HG03066 (cell line): ENCODE results near the gene ZNF805.
"Not testable (repeated sequence)": the region's sequence is repeated elsewhere in the genome, so short reads cannot be mapped to it uniquely, and the experiment has no call there.

Experiments
- ATAC-seq: cut with Tn5 transposase; IDR thresholded peaks from one replicate; pipeline ENCODE4 v1.9.1; 2021; ENCODE audit warnings: low read depth; ENCODE audit not compliant: unreplicated experiment

Gene ZNF805

DNA sequence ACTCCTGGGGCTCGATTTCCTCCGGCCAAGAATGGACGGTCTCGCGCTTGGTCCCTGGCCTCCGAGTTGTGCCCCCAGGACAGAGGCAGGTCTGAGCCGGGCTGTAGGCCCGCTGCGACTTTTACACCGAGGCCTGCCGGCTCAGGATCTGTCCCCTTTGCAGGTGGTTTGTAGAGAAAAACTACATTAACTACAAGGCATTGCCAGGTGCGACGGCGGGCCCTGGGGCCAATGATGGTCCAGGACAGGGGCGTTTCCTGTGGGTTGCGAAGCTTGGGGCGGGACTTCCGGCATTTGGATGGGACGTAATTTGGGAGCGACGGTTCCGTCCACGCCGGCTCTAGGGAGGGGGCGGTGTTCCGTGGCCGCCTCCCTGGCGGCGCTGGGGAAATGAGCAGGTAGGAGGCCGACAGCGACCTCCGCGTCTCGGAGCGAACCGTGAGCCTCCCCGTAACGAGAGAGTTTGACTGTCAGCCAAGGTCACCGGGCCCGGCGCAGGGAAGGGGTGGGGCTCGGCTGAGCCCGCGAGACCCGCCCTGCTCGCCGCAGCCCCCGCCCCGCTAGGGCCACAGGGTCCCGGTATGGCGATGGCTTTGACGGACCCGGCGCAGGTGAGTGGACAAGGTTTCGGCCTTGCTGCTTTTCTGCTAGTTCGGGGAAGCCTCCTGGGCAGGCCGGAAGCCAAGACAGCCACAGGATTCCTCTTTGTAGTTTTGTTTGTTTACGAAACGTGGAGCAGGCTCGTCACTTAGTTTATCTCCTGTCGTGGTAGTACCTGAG, at the start of gene ZNF805:
ZNF805 (plus strand) TSS at position 322 of the 780 bp plus-strand sequence; CDS start at position 582, 260 bp downstream.
- ATAC-seq = peak; percentile 94

DNA sequence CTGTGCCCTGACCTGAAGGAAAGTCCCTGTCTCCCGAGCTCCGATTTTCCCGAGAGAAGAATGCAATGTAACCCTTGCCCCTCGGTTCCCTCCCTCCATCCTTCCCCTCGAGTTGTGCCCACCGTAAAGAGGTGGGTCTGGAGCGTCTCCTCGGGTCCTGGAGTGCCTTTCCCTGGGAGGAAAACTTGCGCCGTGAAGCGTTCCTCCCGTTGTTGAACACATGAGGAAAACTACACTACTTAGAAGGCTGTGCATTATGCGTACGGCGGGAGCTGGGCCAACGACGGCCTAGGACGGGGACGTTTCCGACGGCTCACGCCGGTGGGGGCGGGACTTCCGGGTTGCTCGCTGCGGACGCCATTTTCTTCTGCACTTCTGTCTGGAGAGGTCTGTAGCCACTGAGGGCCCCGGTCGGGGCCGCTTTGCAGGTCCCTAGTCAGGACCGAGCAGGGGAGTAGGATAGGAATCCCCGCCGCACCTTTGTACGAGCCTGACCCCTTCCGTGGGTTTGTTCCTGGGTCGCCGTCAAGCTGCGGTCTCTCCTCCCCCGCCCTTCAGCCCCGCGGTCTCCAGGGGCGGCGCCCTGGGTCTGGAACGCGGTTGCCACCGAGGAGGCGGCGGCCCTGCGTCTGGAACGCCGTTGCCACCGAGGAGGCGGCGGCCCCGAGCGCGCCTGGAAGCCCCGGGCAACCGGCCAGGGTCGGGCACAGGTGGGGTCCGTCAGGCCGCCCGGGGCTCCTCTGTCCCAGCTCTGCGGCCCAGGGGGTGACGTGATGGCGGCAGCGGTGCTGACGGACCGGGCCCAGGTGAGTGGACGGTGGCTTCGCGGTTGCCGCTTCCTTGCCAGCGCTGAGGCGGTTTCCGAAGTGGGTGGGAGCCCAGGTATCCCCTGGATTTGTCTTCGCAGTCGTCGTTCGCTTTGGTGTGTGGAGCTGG, 49.0 kb upstream of the ZNF805 start, which contains the start of gene ZNF264:
ZNF264 (plus strand) TSS at position 360 of the 936 bp plus-strand sequence; CDS start at position 774, 414 bp downstream.
- ATAC-seq = peak; percentile 88

DNA sequence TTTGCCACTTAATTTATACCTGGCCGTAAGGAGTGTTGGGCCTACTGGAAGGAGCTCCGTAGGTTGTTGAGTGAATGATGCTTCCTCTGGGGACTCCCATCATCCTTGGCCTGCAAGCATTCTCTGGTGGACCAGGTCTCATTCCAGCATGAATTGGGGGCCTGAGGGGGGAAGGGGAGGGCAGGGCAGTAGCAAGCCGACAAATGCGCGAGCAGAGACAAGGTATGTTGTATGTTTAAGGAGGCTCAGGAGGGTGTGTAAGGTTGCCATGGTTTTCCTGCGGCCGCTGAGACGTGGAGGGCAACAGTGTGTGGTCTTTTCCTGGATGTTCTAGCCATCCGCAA, 48.4 kb upstream of the ZNF805 start:
- ATAC-seq = no peak

DNA sequence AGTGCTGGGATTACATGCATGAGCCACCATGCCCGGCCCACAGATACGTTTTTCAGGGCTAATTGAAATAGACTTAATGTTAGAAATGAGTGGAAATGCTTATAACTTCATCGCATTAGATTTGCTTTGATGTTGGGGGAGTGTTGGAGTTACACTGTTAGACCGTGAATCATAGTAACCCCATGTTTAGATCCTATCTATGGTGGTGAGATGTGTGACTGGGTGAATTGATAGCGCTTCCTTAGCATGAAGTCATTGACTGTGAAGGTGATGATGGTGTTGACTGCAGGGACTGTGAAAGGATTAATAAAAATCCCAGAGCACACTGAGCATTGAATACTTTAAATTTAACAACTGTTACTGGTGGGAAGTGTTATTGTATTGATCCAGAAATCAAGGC, 47.4 kb upstream of the ZNF805 start:
- ATAC-seq = no peak

DNA sequence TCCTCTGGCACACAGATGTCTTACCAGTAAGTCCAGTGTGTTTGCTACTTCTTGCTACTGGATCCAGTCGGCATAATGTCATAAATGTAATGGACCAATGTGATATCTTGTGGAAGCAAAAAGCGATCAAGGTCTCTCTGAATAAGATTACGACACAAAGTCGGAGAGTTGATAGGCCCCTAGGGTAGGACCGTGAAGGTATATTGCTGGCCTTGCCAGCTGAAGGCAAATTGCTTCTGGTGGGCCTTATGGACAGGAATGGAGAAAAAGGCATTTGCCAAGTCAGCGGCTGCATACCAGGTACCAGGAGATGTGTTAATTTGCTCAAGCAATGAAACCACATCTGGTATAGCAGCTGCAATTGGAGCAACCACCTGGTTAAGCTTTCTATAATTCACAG, 42.6 kb upstream of the ZNF805 start:
- ATAC-seq = not testable (repeated sequence)

DNA sequence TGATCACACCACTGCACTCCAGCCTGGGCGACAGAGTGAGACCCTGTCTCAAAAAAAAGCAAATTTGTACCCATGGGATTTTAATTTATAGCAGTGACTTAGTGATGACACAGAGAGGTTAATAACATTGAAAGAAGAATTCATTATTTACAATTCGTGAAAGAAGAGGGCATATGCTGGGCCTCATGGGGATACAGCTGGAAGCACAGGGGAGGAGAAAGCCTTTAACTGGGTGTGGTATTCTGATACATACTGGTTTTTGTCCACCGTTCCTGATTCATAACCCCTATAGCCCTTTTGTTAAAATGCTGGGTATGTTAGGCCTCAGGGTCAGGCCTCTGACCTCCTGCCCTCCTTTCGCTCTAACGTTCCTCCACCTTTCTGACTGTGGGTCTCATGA, 38.3 kb upstream of the ZNF805 start:
- no peak for ATAC-seq

DNA sequence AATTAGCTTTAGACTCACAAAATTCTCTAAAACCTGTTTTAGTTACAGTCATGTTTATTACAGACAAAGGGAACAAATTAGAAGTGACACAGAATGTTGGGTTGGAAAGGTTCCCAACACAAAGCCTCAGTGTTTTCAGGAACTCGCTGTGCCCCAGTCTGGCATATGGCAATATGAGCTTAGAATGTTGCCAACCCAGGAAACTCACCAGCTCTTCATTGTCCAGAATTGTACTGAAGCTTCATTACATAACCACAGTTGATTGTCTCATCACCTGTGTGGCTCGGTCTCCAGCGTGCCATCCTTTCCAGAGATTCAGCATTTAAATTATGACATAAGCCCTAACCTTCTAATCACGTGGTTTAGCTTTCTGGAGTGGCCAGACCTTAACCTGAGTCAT, 30.1 kb upstream of the ZNF805 start:
- no peak for ATAC-seq

DNA sequence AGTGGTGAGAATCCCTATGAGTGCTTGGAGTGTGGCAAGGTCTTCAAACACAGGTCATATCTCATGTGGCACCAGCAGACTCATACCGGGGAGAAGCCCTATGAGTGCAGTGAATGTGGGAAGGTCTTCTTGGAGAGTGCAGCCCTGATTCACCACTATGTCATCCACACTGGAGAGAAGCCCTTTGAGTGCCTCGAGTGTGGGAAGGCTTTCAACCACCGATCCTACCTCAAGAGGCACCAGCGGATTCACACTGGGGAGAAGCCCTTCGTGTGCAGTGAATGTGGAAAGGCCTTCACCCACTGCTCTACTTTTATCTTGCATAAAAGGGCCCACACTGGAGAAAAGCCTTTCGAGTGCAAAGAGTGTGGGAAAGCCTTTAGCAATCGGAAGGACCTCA, 28.3 kb upstream of the ZNF805 start:
- ATAC-seq = no peak

DNA sequence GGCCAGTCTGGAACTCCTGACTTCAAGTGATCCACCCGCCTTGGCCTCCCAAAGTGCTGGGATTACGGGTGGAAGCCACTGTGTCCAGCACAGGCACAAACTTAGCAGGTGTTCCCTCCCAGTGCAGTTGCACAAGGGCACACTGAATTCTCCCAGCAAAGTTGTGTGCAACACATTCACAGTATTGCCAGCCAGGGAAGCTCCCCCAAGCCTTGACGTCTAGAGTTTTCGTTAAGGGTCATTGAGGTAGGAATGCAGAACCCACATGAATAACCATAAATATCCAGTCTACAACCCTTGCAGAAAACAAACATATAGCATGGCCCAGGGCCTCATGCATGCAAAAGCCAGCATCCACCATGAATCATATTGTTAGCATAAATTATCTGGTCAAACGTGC, 12.9 kb upstream of the ZNF805 start:
- no peak for ATAC-seq

DNA sequence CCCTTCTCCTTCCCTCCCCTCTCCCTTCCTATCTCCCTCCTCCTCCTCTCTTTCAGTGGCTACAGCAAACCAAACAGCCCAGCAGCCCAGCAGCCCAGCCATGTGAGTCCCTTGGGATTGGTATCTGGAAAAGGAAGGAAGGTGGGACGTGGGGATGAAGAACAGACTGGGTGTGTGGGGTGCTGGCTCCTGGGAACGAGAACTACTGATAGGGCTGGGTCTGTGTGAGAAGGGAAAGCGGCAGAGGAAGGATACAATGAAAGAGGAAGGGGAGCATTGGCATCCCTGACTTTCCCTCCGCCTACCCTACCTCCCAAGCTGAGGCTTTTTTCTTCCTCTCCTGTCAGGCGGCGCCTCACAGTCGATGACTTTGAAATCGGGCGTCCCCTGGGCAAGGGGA, 8.7 kb upstream of the ZNF805 start:
- ATAC-seq = no peak

DNA sequence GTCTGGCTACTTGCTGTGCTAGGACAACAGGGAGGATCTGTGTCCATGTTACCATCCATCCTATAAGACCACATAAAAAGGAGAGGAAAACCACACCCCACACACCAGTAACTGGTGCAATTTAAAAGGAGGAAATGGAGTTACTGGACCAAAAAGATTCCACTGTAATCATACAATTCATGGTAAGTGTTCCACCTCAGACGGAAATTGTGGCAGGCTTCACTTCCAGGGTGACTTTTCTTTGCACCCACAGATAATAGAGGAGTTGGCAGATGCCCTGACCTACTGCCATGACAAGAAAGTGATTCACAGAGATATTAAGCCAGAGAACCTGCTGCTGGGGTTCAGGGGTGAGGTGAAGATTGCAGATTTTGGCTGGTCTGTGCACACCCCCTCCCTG, 7.2 kb upstream of the ZNF805 start:
- no peak for ATAC-seq

DNA sequence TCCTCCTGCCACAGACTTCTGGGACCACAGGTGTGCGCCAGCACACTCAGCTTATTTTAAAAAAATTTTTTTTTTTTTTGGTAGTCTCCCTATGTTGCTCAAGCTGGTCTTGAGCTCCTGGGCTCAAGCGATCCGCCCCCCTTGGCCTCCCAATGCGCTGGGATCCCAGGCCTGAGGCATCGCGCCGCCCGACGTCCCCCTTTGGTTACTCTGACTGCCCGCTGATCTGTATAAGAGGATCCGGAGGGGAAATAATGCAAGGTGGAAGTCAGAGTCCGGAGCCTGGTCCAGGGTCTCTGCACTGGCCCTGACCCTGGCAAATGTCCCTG, 486 bp upstream of the ZNF805 start:
- peak; percentile 14 for ATAC-seq

DNA sequence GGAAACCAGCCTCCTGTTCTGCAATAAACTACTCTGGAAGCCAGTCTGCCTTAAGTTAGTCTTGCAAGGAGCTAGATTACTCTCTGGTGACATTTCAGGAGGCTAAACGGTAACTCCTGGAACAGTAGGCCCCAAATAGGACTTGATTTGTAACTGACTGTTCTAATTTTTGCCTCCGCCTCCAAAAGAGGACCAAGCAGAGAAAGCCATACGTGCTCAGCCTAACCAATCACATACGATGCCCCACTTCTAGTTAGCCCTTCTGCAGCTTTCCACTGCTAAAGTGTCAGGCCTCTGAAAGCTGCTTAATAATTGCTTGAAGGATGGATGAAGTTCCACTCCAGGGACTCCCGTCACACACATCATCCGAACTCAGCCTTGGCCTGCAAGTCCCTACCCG, 744 bp downstream of the ZNF805 start:
- ATAC-seq = no peak

DNA sequence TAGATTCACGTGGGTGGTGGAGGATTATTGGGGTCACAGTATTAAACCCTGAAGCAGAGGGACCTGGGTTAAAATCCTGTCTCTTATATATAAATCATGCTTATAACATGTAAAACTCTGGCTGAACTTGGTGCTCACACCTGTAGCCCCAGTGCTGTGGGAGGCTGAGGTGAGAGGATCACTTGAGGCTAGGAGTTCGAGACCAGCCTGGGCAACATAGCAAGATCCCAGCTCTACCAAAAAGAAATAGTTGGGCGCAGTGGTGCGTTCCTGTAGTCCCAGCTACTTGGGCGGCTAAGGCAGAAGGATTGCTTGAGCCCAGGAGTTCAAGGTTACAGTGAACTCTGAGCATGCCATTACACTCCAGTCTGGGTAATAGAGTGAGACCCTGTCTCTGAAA, 2.4 kb downstream of the ZNF805 start:
- ATAC-seq = no peak

DNA sequence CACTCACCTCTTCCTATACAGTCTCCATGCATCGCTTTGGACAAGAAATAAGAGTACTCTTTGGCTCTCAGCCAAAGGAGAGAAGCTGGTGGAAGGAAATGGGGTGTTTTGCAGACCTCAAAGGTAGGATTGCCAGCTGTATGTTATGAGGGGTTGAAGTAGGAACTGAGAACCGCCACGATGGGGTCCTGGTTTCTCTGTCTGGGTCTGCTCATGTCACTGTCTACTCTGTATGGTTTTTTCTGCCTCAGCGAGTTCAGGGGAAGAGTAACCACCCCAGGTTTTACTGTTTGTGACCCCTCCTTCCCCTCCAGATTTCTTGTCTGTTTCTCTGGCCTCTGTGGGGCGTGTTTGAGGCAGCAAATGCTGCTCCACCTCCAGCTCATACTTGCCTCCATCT, 4.1 kb downstream of the ZNF805 start:
- ATAC-seq = no peak

DNA sequence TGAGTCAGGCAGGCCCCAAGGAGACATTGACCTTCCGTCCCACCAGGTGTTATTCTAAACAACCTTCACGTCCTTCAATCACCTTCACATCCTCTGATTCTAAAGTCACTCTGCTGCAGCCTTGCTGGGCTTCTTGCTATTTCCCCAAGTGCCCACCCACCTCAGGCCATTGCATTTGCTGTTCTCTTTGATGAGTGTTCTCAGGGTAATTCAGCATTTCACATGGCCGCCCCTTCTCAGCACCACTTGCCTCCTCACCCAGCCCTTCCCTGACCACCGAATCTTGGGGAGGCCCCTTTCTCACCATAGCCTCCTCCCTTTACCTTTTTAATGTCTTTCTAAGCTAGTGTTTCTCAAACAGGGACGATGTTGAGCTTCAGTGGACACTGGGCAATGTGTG, 4.6 kb downstream of the ZNF805 start:
- ATAC-seq = no peak

DNA sequence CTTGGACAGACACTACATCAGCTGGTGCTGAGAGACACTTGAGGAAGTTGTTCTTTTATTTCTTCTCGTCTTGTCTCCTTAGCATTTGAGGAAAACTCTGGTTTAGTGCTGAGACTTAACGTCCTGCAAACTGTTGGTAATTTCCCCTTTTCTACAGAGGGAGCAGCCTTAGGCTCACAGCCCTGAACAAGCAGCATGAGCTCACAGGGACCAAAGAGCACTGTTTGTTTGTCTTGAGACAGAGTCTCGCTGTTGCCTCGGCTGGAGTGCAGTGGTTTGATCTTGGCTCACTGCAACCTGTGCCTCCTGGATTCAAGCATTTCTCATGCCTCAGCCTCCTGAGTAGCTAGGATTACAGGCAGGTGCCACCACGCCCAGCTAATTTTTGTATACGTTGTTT, 5.5 kb downstream of the ZNF805 start:
- ATAC-seq = no peak

DNA sequence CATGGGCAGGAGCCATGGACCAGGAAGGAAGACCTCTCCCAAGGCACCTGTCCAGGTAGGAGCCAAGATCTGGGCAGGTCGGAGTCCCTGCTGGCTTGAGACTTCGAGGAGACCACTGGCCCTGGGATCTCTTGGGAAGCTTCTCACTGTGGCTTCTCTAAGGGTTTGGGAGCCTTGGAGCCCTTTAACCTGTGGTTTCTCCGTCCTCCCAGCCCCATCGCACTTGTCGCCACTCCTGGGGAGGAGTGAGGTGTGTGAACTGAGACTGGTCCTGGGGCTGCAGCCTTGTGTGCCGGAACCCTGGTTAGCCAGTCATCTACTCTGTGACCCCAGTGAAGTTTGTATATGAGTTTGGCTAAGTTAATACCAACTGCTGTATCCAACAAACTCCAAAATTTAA, 8.2 kb downstream of the ZNF805 start:
- ATAC-seq = no peak

DNA sequence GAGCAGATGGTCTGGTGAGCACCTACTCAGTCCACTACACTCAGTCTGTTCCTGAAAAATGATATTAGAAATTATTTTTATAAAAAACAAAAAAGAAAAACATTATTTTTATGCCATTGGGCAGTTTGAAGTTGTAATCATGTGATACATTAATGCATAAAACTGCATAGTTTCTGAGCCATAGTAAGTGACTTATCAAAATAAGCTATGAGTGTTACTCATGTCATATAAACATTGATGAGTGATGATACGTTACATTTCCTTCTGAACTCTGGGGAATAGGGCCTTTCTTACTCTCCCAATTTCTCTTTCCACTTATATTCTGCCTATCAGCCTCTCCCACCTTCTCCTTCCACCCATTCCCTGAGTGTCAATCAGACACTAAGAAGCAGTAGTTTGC, 8.9 kb downstream of the ZNF805 start:
- ATAC-seq = no peak

DNA sequence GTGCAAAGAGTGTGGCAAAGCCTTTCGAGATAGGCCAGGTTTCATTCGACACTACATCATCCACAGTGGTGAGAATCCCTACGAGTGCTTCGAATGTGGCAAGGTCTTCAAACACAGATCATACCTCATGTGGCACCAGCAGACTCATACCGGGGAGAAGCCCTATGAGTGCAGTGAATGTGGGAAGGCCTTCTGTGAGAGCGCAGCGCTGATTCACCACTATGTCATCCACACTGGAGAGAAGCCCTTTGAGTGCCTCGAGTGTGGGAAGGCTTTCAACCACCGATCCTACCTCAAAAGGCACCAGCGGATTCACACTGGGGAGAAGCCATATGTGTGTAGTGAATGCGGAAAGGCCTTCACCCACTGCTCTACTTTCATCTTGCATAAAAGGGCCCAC, 13.3 kb downstream of the ZNF805 start:
- ATAC-seq = not testable (repeated sequence)

DNA sequence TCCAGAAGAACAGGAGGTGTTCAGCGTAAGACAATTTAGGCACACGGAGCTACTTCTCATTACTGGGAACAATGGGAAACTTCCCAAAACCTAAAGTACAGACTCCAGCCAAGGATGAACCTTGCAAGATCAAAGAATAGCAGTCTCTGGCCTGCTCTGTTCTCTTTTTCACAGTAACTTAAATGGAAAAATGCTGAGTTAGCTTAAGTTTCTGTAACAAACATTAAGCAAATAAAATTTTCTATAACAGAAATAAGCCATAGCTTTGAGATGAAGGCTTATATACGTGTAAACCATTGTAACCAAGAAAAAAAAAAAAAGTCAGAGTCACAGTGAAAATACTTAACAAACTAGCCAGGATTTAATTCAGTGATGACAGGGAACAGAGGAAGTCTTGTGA, 21.6 kb downstream of the ZNF805 start:
- ATAC-seq = no peak

DNA sequence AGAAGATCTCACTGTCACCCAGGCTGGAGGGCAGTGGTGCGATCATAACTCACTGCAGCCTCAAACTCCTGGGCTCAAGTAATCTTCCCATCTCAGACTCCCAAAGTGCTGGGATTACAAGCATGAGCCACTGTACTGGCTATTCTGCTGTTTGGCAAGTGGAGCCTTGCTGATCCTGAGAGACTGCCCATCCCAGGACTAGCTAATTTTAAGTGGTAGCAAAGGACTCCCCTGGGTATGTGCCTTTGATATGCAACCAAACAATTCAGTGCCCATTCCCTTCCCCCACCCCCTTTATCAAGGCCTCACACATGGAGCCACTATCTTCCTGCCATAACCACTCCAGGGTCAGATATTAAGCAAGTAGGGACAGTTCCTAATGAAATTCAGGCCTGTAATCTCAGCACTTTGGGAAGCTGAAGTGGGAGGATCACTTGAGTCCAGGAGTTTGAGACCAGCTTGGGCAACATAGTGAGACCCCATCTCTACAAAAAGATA, 22.9 kb downstream of the ZNF805 start:
- ATAC-seq = no peak
